ENCODE measurements around the gene RAI1. TPM values are rescaled to one million over a fixed set of nuclear protein-coding genes. Genes with fewer than 3 reads are reported as not detected.

Gene RAI1
- total and polyA plus RNA-seq, 2 of the 8 experiments (the other 6 are each of a cell fraction or from before 2014, with no cell fraction given) = 0.39 to 1.2 TPM

DNA sequence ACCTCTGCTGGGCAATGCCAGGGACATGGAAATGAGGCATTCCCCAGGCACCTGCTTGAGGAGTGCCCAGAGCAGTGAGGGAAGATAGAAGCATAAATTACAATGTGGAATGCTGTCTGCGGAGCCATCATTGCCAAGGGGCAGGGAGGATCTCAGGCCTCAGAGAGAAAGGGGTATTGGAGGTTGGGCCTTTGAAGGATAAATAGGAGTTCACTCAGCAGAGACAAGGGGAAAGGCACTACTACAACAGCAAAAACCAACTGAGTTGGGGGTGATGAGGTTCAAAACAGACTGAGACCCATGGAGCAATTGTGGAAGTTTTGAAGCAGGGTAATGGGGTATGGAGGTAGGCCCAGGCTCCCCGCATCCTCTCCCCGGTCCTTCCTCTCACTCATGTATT lies 122.7 kb downstream of the RAI1 start:
- no peak overlapping the region for H3K23ac ChIP-seq (ENCODE audit: insufficient read length)
- H3K27ac ChIP-seq (ENCODE audit: low read depth, low read length) = no peak overlapping the region
- no peak overlapping the region for H2BK12ac ChIP-seq (ENCODE audit: low read depth, low read length)
- H2AFZ ChIP-seq (ENCODE audit: low read length) = no peak overlapping the region
- H3K4me2 ChIP-seq (ENCODE audit: insufficient read depth in 1 of 2, low read depth in 2 of 2, low read length in 2 of 2) = no peak overlapping the region
- H3K18ac ChIP-seq (ENCODE audit: extremely low read depth, low read length) = no peak overlapping the region
- H3K4me1 ChIP-seq (replicated peaks in 1 of 4; ENCODE audit: control insufficient read depth in 3 of 4, insufficient read depth in 4 of 4, low read length in 3 of 4) = peaks cover 0 to 12% (median under 1%) of the 10 kb centered on the region in 4 experiments; a peak in 3 of 7 replicates
- no peak overlapping the region for H2BK120ac ChIP-seq (replicated peaks; ENCODE audit: low read depth, low read length)
- no peak overlapping the region for H3K9ac ChIP-seq (replicated peaks in 1 of 4; ENCODE audit: extremely low read depth in 1 of 4, low read depth in 3 of 4, low read length in 3 of 4)
- H4K8ac ChIP-seq (ENCODE audit: extremely low read depth, insufficient read depth, low read length) = no peak overlapping the region
- DNase-seq (ENCODE audit: low read depth in 1 of 2, low spot score in 2 of 2) (no peak), FAIRE-seq (no peak)
- ChIA-PET CTCF (ENCODE audit: partially characterized antibody) (interaction anchor here (0.9 to 2.5 kb wide), 5 partner anchors 9 to 115 kb away, joined by 3 to 8 read pairs (median 4); no protein-coding TSS in a partner anchor), POLR2A (ENCODE audit: partially characterized antibody) (no interaction called here)
- H3K56ac ChIP-seq (replicated peaks; ENCODE audit: insufficient read length, low read depth, low read length) = no peak overlapping the region
- no peak overlapping the region for H3K14ac ChIP-seq (ENCODE audit: insufficient read length)
- no peak for TF ChIP-seq TBP (IDR thresholded peaks at IDR 0.05; ENCODE audit: low read depth, low read length)
- no peak for TF ChIP-seq JUND (IDR thresholded peaks at IDR 0.05; ENCODE audit: low read length)
- no peak for TF ChIP-seq SIX5 (IDR thresholded peaks at IDR 0.05; ENCODE audit: low read depth, low read length)
- no peaks in the 10 kb centered on the region for H3K36me3 ChIP-seq (ENCODE audit: control insufficient read depth in 2 of 4, insufficient read depth in 4 of 4, low read length in 3 of 4)
- 81% methylated on average over 3 of the region's 3 CpGs; no CpG with 5 or more reads in 1 of the 2 experiments for WGBS, 2 experiments (ENCODE audit: extremely low coverage in 1 of 2, insufficient coverage in 1 of 2, insufficient read length in 1 of 2, insufficient replicate concordance in 2 of 2, low coverage in 1 of 2, low lambda C conversion rate in 2 of 2, missing lambda C conversion rate in 1 of 2)
- H4K5ac ChIP-seq (ENCODE audit: insufficient read length, low read depth, low read length) = no peak overlapping the region
- no peaks in the 10 kb centered on the region for H3K79me1 ChIP-seq (ENCODE audit: low read depth, low read length)
- H2BK20ac ChIP-seq (ENCODE audit: low read length) = no peak overlapping the region
- no peak overlapping the region for H2BK5ac ChIP-seq (ENCODE audit: low read depth, low read length)
- H3K23me2 ChIP-seq (ENCODE audit: low read depth, low read length) = no peaks in the 10 kb centered on the region
- no peaks in the 10 kb centered on the region for H3K9me3 ChIP-seq (ENCODE audit: insufficient read depth in 2 of 2, low read depth in 1 of 2, low read length in 1 of 2)
- H3K4me3 ChIP-seq (ENCODE audit: extremely low read depth in 1 of 4, insufficient read depth in 2 of 4, low read depth in 3 of 4, low read length in 4 of 4) = no peak overlapping the region
- H3K79me2 ChIP-seq (ENCODE audit: control insufficient read depth in 1 of 2, insufficient read depth in 2 of 2, low read length in 2 of 2) = no peaks in the 10 kb centered on the region
- H3K27me3 ChIP-seq (replicated peaks in 1 of 4; ENCODE audit: control insufficient read depth in 3 of 4, extremely low read depth in 1 of 4, insufficient read depth in 3 of 4, low read length in 3 of 4) = peaks cover 5 to 8% (median 7%) of the 10 kb centered on the region in 4 experiments
- H4K20me1 ChIP-seq (replicated peaks in 1 of 2; ENCODE audit: control insufficient read depth in 1 of 2, insufficient read depth in 2 of 2, low read length in 2 of 2) = peaks cover 1 to 4% of the 10 kb centered on the region in 2 experiments
- no peak overlapping the region for H2BK15ac ChIP-seq (ENCODE audit: low read length)
- H2AK5ac ChIP-seq (ENCODE audit: low read depth, low read length) = no peak overlapping the region
- H4K91ac ChIP-seq (replicated peaks; ENCODE audit: insufficient read length, low read length) = no peak overlapping the region
- no peak overlapping the region for H3K4ac ChIP-seq (replicated peaks; ENCODE audit: insufficient read length, low read depth, low read length)

All from H1 (cell line).